ENCODE measurements around the gene CPNE6.

- TF ChIP-seq POLR2A (IDR thresholded peaks at IDR 0.05) = no peak
- no peak for TF ChIP-seq CTCF (IDR thresholded peaks at IDR 0.05)
Measured at GRCh38 chr14:24075485-24076301, 4.3 kb downstream of the CPNE6 start.

Data from uterus (tissue), 2 donors.